HEK293 (cell line): ENCODE results near the gene GNPTAB.
"Not testable (repeated sequence)": the region's sequence is repeated elsewhere in the genome, so short reads cannot be mapped to it uniquely, and the experiment has no call there.

Source experiments
- CTCF ChIA-PET: fragments of 350-600 bp; formaldehyde crosslinking; extraction: SDS; loops from one replicate; lab custom pipeline; 2021; ENCODE audit warnings: antibody characterized with exemption; lab: Yijun Ruan, JAX
- POLR2A ChIA-PET: fragments of 300-600 bp; formaldehyde crosslinking; extraction: SDS; loops from one replicate; lab custom pipeline; 2020; ENCODE audit warnings: antibody characterized with exemption, inconsistent platforms; lab: Yijun Ruan, JAX
- H3K27ac ChIP-seq: fragments of 200-500 bp; sonication (Bioruptor generic); 2 replicates; pipeline ENCODE4 v1.5.1; 2014; ENCODE audit warnings: low read depth, low read length, control low read depth, inconsistent platforms; ENCODE audit errors: extremely low read depth
- H3K36me3 ChIP-seq, 2 experiments: fragments of 200-500 bp in 1 of 2; sonication (Bioruptor generic) in 1 of 2; 1 replicate in 1 of 2; 2 replicates in 1 of 2; pipeline ENCODE4 v1.5.1; 2014 to 2017; ENCODE audit warnings: inconsistent platforms in 2 of 2, low read length in 2 of 2; ENCODE audit not compliant: control insufficient read depth in 2 of 2, insufficient read depth in 1 of 2
- H3K4me1 ChIP-seq: fragments of 200-500 bp; sonication (Bioruptor generic); 2 replicates; pipeline ENCODE4 v1.5.1; 2014; ENCODE audit warnings: mild to moderate bottlenecking, low read length, inconsistent platforms; ENCODE audit not compliant: control insufficient read depth, insufficient read depth
- H3K4me3 ChIP-seq: 2 replicates; pipeline ENCODE4 v1.5.1; 2011; ENCODE audit warnings: low read depth, mild to moderate bottlenecking, control low read depth, low read length, moderate library complexity
- H3K9me3 ChIP-seq: fragments of 200-500 bp; sonication (Bioruptor generic); 2 replicates; pipeline ENCODE4 v1.5.1; 2014; ENCODE audit warnings: low read depth, low read length, inconsistent platforms; ENCODE audit not compliant: control insufficient read depth, insufficient read depth
- GFI1B ChIP-seq: fragments of 450-650 bp; formaldehyde crosslinking; IDR thresholded peaks from 2 replicates; pipeline ENCODE4 v1.5.1; 2016; ENCODE audit warnings: missing biosample characterization, missing genetic modification characterization
- GLI4 ChIP-seq: fragments of 450-650 bp; formaldehyde crosslinking; IDR thresholded peaks from 2 replicates; pipeline ENCODE4 v1.5.1; 2016; ENCODE audit warnings: missing biosample characterization, missing genetic modification characterization
- SP2 ChIP-seq: fragments of 450-650 bp; formaldehyde crosslinking; IDR thresholded peaks from 2 replicates; pipeline ENCODE4 v1.5.1; 2016; ENCODE audit warnings: missing biosample characterization, missing genetic modification characterization
- SP3 ChIP-seq: fragments of 450-650 bp; formaldehyde crosslinking; IDR thresholded peaks from 2 replicates; pipeline ENCODE4 v1.5.1; 2016; ENCODE audit warnings: missing biosample characterization, missing genetic modification characterization
- YY1 ChIP-seq: fragments of 450-650 bp; formaldehyde crosslinking; IDR thresholded peaks from 2 replicates; pipeline ENCODE4 v1.5.1; 2018; ENCODE audit warnings: missing biosample characterization, missing genetic modification characterization
- ZFP3 ChIP-seq: fragments of 450-650 bp; formaldehyde crosslinking; IDR thresholded peaks from 2 replicates; pipeline ENCODE4 v1.5.1; 2016; ENCODE audit warnings: low read depth, missing biosample characterization, missing genetic modification characterization
- ZNF175 ChIP-seq: fragments of 450-650 bp; formaldehyde crosslinking; IDR thresholded peaks from 2 replicates; pipeline ENCODE4 v1.5.1; 2016; ENCODE audit warnings: missing biosample characterization, missing genetic modification characterization
- ZNF184 ChIP-seq: fragments of 450-650 bp; IDR thresholded peaks from 2 replicates; pipeline ENCODE4 v1.5.1; 2018; ENCODE audit warnings: missing biosample characterization, mild to moderate bottlenecking, missing genetic modification characterization
- ZNF214 ChIP-seq: fragments of 450-650 bp; formaldehyde crosslinking; IDR thresholded peaks from 2 replicates; pipeline ENCODE4 v1.5.1; 2017; ENCODE audit warnings: missing biosample characterization, mild to moderate bottlenecking, missing genetic modification characterization, borderline replicate concordance
- ZNF292 ChIP-seq: fragments of 450-650 bp; formaldehyde crosslinking; IDR thresholded peaks from 2 replicates; pipeline ENCODE4 v1.5.1; 2016; ENCODE audit warnings: low read depth, missing biosample characterization, missing genetic modification characterization, borderline replicate concordance
- ZNF302 ChIP-seq: fragments of 450-650 bp; formaldehyde crosslinking; IDR thresholded peaks from 2 replicates; pipeline ENCODE4 v1.5.1; 2016; ENCODE audit warnings: missing biosample characterization, missing genetic modification characterization, low read depth
- ZNF362 ChIP-seq: fragments of 450-650 bp; formaldehyde crosslinking; IDR thresholded peaks from 2 replicates; pipeline ENCODE4 v1.5.1; 2016; ENCODE audit warnings: missing biosample characterization, missing genetic modification characterization
- ZNF394 ChIP-seq: fragments of 450-650 bp; formaldehyde crosslinking; IDR thresholded peaks from 2 replicates; pipeline ENCODE4 v1.5.1; 2016; ENCODE audit warnings: missing biosample characterization, missing genetic modification characterization, mild to moderate bottlenecking, moderate library complexity, borderline replicate concordance
- ZNF416 ChIP-seq: fragments of 450-650 bp; formaldehyde crosslinking; IDR thresholded peaks from 2 replicates; pipeline ENCODE4 v1.5.1; 2016; ENCODE audit warnings: missing biosample characterization, missing genetic modification characterization
- ZNF426 ChIP-seq: fragments of 450-650 bp; formaldehyde crosslinking; IDR thresholded peaks from 2 replicates; pipeline ENCODE4 v1.5.1; 2017; ENCODE audit warnings: missing biosample characterization, missing genetic modification characterization, mild to moderate bottlenecking, inconsistent platforms, moderate library complexity
- ZNF529 ChIP-seq: fragments of 450-650 bp; formaldehyde crosslinking; IDR thresholded peaks from 2 replicates; pipeline ENCODE4 v1.5.1; 2017; ENCODE audit warnings: missing genetic modification characterization, missing biosample characterization; ENCODE audit not compliant: insufficient replicate concordance
- ZNF558 ChIP-seq: fragments of 450-650 bp; formaldehyde crosslinking; IDR thresholded peaks from 2 replicates; pipeline ENCODE4 v1.5.1; 2016; ENCODE audit warnings: missing biosample characterization, missing genetic modification characterization
- ZNF621 ChIP-seq: fragments of 450-650 bp; formaldehyde crosslinking; IDR thresholded peaks from 2 replicates; pipeline ENCODE4 v1.5.1; 2017; ENCODE audit warnings: missing biosample characterization, missing genetic modification characterization
- ZSCAN16 ChIP-seq: fragments of 450-650 bp; formaldehyde crosslinking; IDR thresholded peaks from 2 replicates; pipeline ENCODE4 v1.5.1; 2016; ENCODE audit warnings: missing biosample characterization, missing genetic modification characterization
- ZSCAN23 ChIP-seq: fragments of 450-650 bp; formaldehyde crosslinking; IDR thresholded peaks from 2 replicates; pipeline ENCODE4 v1.5.1; 2016; ENCODE audit warnings: missing biosample characterization, missing genetic modification characterization
- ZSCAN4 ChIP-seq: fragments of 450-650 bp; formaldehyde crosslinking; IDR thresholded peaks from 2 replicates; pipeline ENCODE4 v1.5.1; 2017; ENCODE audit warnings: missing biosample characterization, missing genetic modification characterization
- TF ChIP-seq, protein P1 (sequence below): fragments of 450-650 bp; formaldehyde crosslinking; IDR thresholded peaks from 2 replicates; pipeline ENCODE4 v1.5.1; 2016; ENCODE audit warnings: missing biosample characterization, missing genetic modification characterization

GNPTAB gene

GRCh38 chr12:101738920-101739665 is 91.7 kb downstream of the GNPTAB start, which contains the start of gene SYCP3:
Gene SYCP3, minus strand, starts transcription at chr12:101739462. Its CDS starts 1,527 bp downstream, at chr12:101737935.
- TF ChIP-seq SP2 (tag by site-specific recombination), result no peak
- TF ChIP-seq ZNF214 (tag by site-specific recombination), result no peak
- no peak for TF ChIP-seq ZNF529 (tag by site-specific recombination)
- TF ChIP-seq, protein P1, sequence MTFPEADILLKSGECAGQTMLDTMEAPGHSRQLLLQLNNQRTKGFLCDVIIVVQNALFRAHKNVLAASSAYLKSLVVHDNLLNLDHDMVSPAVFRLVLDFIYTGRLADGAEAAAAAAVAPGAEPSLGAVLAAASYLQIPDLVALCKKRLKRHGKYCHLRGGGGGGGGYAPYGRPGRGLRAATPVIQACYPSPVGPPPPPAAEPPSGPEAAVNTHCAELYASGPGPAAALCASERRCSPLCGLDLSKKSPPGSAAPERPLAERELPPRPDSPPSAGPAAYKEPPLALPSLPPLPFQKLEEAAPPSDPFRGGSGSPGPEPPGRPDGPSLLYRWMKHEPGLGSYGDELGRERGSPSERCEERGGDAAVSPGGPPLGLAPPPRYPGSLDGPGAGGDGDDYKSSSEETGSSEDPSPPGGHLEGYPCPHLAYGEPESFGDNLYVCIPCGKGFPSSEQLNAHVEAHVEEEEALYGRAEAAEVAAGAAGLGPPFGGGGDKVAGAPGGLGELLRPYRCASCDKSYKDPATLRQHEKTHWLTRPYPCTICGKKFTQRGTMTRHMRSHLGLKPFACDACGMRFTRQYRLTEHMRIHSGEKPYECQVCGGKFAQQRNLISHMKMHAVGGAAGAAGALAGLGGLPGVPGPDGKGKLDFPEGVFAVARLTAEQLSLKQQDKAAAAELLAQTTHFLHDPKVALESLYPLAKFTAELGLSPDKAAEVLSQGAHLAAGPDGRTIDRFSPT (tag by site-specific recombination), result no peak
- TF ChIP-seq YY1, result no peak
- no peak for TF ChIP-seq ZNF621
- TF ChIP-seq ZNF302 (tag by site-specific recombination), result no peak
- no peak for TF ChIP-seq ZNF426
- TF ChIP-seq ZNF175, result no peak
- TF ChIP-seq GLI4 (tag by site-specific recombination), result no peak
- TF ChIP-seq, all 188 proteins: peak for 0
- ChIA-PET CTCF (no interaction called here), POLR2A (no interaction called here)
- no peak within 1 kb of the TSS for H3K4me3 ChIP-seq
- H3K9me3 ChIP-seq, result no peaks in the 10 kb centered on the region
- H3K4me1 ChIP-seq, result no peaks in the 10 kb centered on the region
- peaks cover 10 to 23% of the 10 kb centered on the region in 2 experiments; a peak in 2 of 3 replicates for H3K36me3 ChIP-seq
- H3K27ac ChIP-seq, result no peak within 1 kb of the TSS

GRCh38 chr12:101737476-101737875 is 93.3 kb downstream of the GNPTAB start:
- H3K27ac ChIP-seq, result no peak overlapping the region

GRCh38 chr12:101734482-101734881 is 96.3 kb downstream of the GNPTAB start:
- H3K4me3 ChIP-seq, H3K4me1 ChIP-seq, POLR2A ChIA-PET, CTCF ChIA-PET, H3K9me3 ChIP-seq, H3K27ac ChIP-seq: not testable (repeated sequence)
- H3K36me3 ChIP-seq, result peaks cover 19 to 20% of the 10 kb centered on the region in 2 experiments

More at GRCh38 chr12:101737476-101737875, 93.3 kb downstream of the GNPTAB start:
- H3K9me3 ChIP-seq, result no peaks in the 10 kb centered on the region
- no peaks in the 10 kb centered on the region for H3K4me1 ChIP-seq
- ChIA-PET POLR2A (interaction anchor here (0.7 kb wide), 1 partner anchor 19 kb away, joined by 3 read pairs; no protein-coding TSS in a partner anchor), CTCF (no interaction called here)
- H3K36me3 ChIP-seq, result peaks cover 8 to 16% of the 10 kb centered on the region in 2 experiments; a peak in 2 of 3 replicates
- TF ChIP-seq SP3 (tag by site-specific recombination) (no peak), ZNF558 (tag by site-specific recombination) (no peak), ZNF416 (tag by site-specific recombination) (no peak), ZFP3 (no peak), ZNF394 (tag by site-specific recombination) (no peak), ZSCAN16 (tag by site-specific recombination) (no peak), ZNF184 (tag by site-specific recombination) (no peak), ZNF362 (no peak), ZSCAN4 (no peak), ZSCAN23 (tag by site-specific recombination) (no peak), ZNF292 (tag by site-specific recombination) (no peak), GFI1B (no peak)
- no peak overlapping the region for H3K4me3 ChIP-seq
